ENCODE measurements around the gene RAD17.

DNA sequence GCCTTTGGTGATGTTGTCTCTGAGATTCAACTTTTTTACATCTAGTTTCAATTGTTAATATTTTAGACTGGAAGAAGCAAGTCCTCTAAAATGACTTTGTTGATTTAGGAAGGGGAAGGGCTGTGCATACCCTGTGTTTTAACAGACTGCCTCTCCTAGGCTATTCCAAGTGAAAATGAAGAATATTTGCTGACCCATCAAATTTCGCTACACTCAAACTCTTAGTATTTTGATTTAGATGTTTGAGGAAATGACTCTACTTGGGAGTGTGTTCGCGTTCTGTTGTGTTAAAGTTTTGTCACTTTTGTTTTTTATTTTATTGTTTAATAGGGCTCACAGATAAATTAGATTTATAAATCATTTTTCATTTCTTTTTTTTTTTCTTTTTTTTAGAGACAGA is 48.9 kb downstream of the RAD17 start:
- TF ChIP-seq, protein P1, sequence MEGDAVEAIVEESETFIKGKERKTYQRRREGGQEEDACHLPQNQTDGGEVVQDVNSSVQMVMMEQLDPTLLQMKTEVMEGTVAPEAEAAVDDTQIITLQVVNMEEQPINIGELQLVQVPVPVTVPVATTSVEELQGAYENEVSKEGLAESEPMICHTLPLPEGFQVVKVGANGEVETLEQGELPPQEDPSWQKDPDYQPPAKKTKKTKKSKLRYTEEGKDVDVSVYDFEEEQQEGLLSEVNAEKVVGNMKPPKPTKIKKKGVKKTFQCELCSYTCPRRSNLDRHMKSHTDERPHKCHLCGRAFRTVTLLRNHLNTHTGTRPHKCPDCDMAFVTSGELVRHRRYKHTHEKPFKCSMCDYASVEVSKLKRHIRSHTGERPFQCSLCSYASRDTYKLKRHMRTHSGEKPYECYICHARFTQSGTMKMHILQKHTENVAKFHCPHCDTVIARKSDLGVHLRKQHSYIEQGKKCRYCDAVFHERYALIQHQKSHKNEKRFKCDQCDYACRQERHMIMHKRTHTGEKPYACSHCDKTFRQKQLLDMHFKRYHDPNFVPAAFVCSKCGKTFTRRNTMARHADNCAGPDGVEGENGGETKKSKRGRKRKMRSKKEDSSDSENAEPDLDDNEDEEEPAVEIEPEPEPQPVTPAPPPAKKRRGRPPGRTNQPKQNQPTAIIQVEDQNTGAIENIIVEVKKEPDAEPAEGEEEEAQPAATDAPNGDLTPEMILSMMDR (IDR thresholded peaks at IDR 0.05): no peak
- no peak for TF ChIP-seq ZFX (IDR thresholded peaks at IDR 0.05; ENCODE audit: borderline replicate concordance)

Measured in 22Rv1 (cell line).